Neural progenitor cell (in vitro differentiated cells): ENCODE data around the gene FCRL2.

Source experiments
- EZH2 ChIP-seq: fragments of 200-600 bp; sonication (generic); IDR thresholded peaks from 2 replicates; pipeline ENCODE4 v1.6.1; 2017; ENCODE audit warnings: antibody characterized with exemption, mild to moderate bottlenecking, moderate library complexity
- EZH2phosphoT487 ChIP-seq: fragments of 200-600 bp; sonication (generic); IDR thresholded peaks from 2 replicates; pipeline ENCODE4 v1.6.1; 2017; ENCODE audit warnings: antibody characterized with exemption
- TF ChIP-seq, protein P1 (sequence below): fragments of 200-600 bp; sonication (generic); IDR thresholded peaks from 2 replicates; pipeline ENCODE4 v1.5.1; 2017; ENCODE audit warnings: antibody characterized with exemption, mild to moderate bottlenecking

DNA sequence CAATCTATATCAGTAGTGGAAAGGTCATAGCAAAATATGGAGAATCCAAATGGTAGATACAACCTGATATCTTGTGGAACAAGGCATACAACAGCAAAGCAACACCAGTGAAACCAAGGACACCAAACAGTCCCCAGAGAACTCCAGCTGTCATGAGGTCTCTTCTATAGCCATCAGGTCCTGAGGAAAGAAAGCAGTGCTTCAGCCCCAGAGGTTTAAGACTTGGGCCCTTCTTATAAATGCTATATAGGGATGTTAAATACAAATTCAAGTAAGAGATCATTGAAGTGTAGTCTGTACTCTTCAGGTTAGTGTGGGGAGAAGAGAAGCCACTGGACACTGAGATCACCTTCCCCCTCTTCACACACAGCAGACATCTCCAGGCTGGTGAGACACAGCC, 10.1 kb downstream of the FCRL2 start:
- TF ChIP-seq, protein P1, sequence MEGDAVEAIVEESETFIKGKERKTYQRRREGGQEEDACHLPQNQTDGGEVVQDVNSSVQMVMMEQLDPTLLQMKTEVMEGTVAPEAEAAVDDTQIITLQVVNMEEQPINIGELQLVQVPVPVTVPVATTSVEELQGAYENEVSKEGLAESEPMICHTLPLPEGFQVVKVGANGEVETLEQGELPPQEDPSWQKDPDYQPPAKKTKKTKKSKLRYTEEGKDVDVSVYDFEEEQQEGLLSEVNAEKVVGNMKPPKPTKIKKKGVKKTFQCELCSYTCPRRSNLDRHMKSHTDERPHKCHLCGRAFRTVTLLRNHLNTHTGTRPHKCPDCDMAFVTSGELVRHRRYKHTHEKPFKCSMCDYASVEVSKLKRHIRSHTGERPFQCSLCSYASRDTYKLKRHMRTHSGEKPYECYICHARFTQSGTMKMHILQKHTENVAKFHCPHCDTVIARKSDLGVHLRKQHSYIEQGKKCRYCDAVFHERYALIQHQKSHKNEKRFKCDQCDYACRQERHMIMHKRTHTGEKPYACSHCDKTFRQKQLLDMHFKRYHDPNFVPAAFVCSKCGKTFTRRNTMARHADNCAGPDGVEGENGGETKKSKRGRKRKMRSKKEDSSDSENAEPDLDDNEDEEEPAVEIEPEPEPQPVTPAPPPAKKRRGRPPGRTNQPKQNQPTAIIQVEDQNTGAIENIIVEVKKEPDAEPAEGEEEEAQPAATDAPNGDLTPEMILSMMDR, result no peak
- TF ChIP-seq EZH2 (no peak), EZH2phosphoT487 (no peak)
